ENCODE measurements around the gene UTP3. TPM values are rescaled to one million over a fixed set of nuclear protein-coding genes. Genes with fewer than 3 reads are reported as not detected.
"Not testable (repeated sequence)": the region's sequence is repeated elsewhere in the genome, so short reads cannot be mapped to it uniquely, and the experiment has no call there.

UTP3 gene
- total and polyA plus RNA-seq, 2 experiments from 2014 or later, result 13.9 to 16.2 TPM

- Histone ChIP-seq H2AFZ (no peak overlapping the region), H3K27ac (no peak overlapping the region), H3K4me3 (no peak overlapping the region), H3K4me1 (ENCODE audit: insufficient read depth) (no peaks in the 10 kb centered on the region), H3K9me2 (replicated peaks; ENCODE audit: insufficient read depth) (no peaks in the 10 kb centered on the region), H3K27me3 (no peaks in the 10 kb centered on the region), H3K36me3 (replicated peaks; ENCODE audit: insufficient read depth, low read depth) (no peaks in the 10 kb centered on the region), H3K4me2 (no peak overlapping the region), H3K9me3 (ENCODE audit: low read depth) (no peaks in the 10 kb centered on the region), H4K20me1 (ENCODE audit: insufficient read depth, poor library complexity, severe bottlenecking) (no peaks in the 10 kb centered on the region), H3K79me2 (peaks cover 81% of the 10 kb centered on the region)
- WGBS (ENCODE audit: low lambda C conversion rate, missing lambda C conversion rate), result 96% methylated on average over 3 of the region's 3 CpGs
- no peak for DNase-seq (ENCODE audit: low spot score)
- no peak for TF ChIP-seq EZH2 (IDR thresholded peaks at IDR 0.05; ENCODE audit: borderline replicate concordance)
- no peak for TF ChIP-seq CTCF (IDR thresholded peaks at IDR 0.05; ENCODE audit: poor library complexity)
- no peak for TF ChIP-seq EZH2phosphoT487 (IDR thresholded peaks at IDR 0.05; ENCODE audit: low read depth, severe bottlenecking, unreplicated experiment)
These were observed 36.1 kb downstream of the UTP3 start for GRCh38 chr4:70724463-70724862.

DNA sequence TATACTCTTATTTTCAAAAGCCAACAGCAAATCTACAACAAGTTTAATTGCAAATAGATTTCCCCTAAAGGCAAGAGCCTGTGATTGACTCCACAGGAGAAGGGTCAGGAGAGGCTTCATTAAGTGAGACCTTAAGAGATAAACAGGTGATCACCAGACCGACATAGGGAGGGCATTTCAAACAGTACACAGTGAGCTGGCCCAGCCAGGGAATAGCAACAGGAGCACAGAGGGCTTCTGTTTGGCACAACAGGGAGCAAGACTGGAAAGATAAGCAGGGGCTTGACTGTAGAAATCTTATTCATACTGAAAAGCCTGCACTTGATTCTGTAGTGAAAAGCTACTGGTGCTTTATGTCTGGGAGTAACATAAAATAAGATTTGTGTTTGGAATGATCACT is 37.3 kb downstream of the UTP3 start:
- Histone ChIP-seq H3K27me3 (no peaks in the 10 kb centered on the region), H3K9me3 (ENCODE audit: low read depth) (no peaks in the 10 kb centered on the region), H3K4me3 (no peak overlapping the region), H3K79me2 (peaks cover 78% of the 10 kb centered on the region), H3K9me2 (replicated peaks; ENCODE audit: insufficient read depth) (no peaks in the 10 kb centered on the region), H3K27ac (no peak overlapping the region), H3K4me1 (ENCODE audit: insufficient read depth) (no peaks in the 10 kb centered on the region), H3K4me2 (no peak overlapping the region), H4K20me1 (ENCODE audit: insufficient read depth, poor library complexity, severe bottlenecking) (no peaks in the 10 kb centered on the region), H3K36me3 (replicated peaks; ENCODE audit: insufficient read depth, low read depth) (no peaks in the 10 kb centered on the region), H2AFZ (no peak overlapping the region)
- TF ChIP-seq CTCF (IDR thresholded peaks at IDR 0.05; ENCODE audit: poor library complexity) (no peak), EZH2phosphoT487 (IDR thresholded peaks at IDR 0.05; ENCODE audit: low read depth, severe bottlenecking, unreplicated experiment) (no peak), EZH2 (IDR thresholded peaks at IDR 0.05; ENCODE audit: borderline replicate concordance) (no peak)
- no peak for DNase-seq (ENCODE audit: low spot score)
- 40% methylated on average over 1 of the region's 1 CpG for WGBS (ENCODE audit: low lambda C conversion rate, missing lambda C conversion rate)

GRCh38 chr4:70726515-70726914 is 38.2 kb downstream of the UTP3 start:
- H4K20me1 ChIP-seq (ENCODE audit: insufficient read depth, poor library complexity, severe bottlenecking); H3K4me3 ChIP-seq; H3K9me2 ChIP-seq (replicated peaks; ENCODE audit: insufficient read depth); H3K9me3 ChIP-seq (ENCODE audit: low read depth); H2AFZ ChIP-seq; H3K36me3 ChIP-seq (replicated peaks; ENCODE audit: insufficient read depth, low read depth); H3K27me3 ChIP-seq; H3K4me1 ChIP-seq (ENCODE audit: insufficient read depth); H3K27ac ChIP-seq; H3K4me2 ChIP-seq; DNase-seq (ENCODE audit: low spot score): not testable (repeated sequence)
- H3K79me2 ChIP-seq, result peaks cover 78% of the 10 kb centered on the region
- 89% methylated on average over 11 of the region's 11 CpGs for WGBS (ENCODE audit: low lambda C conversion rate, missing lambda C conversion rate)

- H3K79me2 ChIP-seq, result peaks cover 75% of the 10 kb centered on the region
- H3K27me3 ChIP-seq, result no peaks in the 10 kb centered on the region
These were observed 39.8 kb downstream of the UTP3 start for GRCh38 chr4:70728091-70728490.

GRCh38 chr4:70732878-70733277 is 44.5 kb downstream of the UTP3 start:
- H3K27me3 ChIP-seq; DNase-seq (ENCODE audit: low spot score); H2AFZ ChIP-seq; H3K9me2 ChIP-seq (replicated peaks; ENCODE audit: insufficient read depth); H3K36me3 ChIP-seq (replicated peaks; ENCODE audit: insufficient read depth, low read depth); H3K4me3 ChIP-seq; H3K4me2 ChIP-seq; H3K4me1 ChIP-seq (ENCODE audit: insufficient read depth); H3K9me3 ChIP-seq (ENCODE audit: low read depth); H4K20me1 ChIP-seq (ENCODE audit: insufficient read depth, poor library complexity, severe bottlenecking); H3K27ac ChIP-seq: not testable (repeated sequence)
- H3K79me2 ChIP-seq, result peaks cover 66% of the 10 kb centered on the region
- WGBS (ENCODE audit: low lambda C conversion rate, missing lambda C conversion rate), result 98% methylated on average over 9 of the region's 9 CpGs

More at GRCh38 chr4:70728091-70728490, 39.8 kb downstream of the UTP3 start:
- no peak overlapping the region for H3K27ac ChIP-seq
- no peak overlapping the region for H3K4me2 ChIP-seq
- H2AFZ ChIP-seq, result no peak overlapping the region
- WGBS (ENCODE audit: low lambda C conversion rate, missing lambda C conversion rate), result 93% methylated on average over 11 of the region's 11 CpGs
- no peaks in the 10 kb centered on the region for H4K20me1 ChIP-seq (ENCODE audit: insufficient read depth, poor library complexity, severe bottlenecking)
- H3K36me3 ChIP-seq (replicated peaks; ENCODE audit: insufficient read depth, low read depth), result no peaks in the 10 kb centered on the region
- H3K4me1 ChIP-seq (ENCODE audit: insufficient read depth), result no peaks in the 10 kb centered on the region
- H3K4me3 ChIP-seq, result no peak overlapping the region
- H3K9me2 ChIP-seq (replicated peaks; ENCODE audit: insufficient read depth), result no peaks in the 10 kb centered on the region
- TF ChIP-seq EZH2 (IDR thresholded peaks at IDR 0.05; ENCODE audit: borderline replicate concordance) (no peak), CTCF (IDR thresholded peaks at IDR 0.05; ENCODE audit: poor library complexity) (no peak), EZH2phosphoT487 (IDR thresholded peaks at IDR 0.05; ENCODE audit: low read depth, severe bottlenecking, unreplicated experiment) (no peak)
- H3K9me3 ChIP-seq (ENCODE audit: low read depth), result no peaks in the 10 kb centered on the region
- no peak for DNase-seq (ENCODE audit: low spot score)

Data from hepatocyte (in vitro differentiated cells).